ENCODE data around the gene RABL2A. TPM values are rescaled to one million over a fixed set of nuclear protein-coding genes. Genes with fewer than 3 reads are reported as not detected.
"Not testable (repeated sequence)": the region's sequence is repeated elsewhere in the genome, so short reads cannot be mapped to it uniquely, and the experiment has no call there.

Gene RABL2A
- total RNA-seq, 2 donors from 2014 or later: 14.7 to 29.2 TPM

DNA sequence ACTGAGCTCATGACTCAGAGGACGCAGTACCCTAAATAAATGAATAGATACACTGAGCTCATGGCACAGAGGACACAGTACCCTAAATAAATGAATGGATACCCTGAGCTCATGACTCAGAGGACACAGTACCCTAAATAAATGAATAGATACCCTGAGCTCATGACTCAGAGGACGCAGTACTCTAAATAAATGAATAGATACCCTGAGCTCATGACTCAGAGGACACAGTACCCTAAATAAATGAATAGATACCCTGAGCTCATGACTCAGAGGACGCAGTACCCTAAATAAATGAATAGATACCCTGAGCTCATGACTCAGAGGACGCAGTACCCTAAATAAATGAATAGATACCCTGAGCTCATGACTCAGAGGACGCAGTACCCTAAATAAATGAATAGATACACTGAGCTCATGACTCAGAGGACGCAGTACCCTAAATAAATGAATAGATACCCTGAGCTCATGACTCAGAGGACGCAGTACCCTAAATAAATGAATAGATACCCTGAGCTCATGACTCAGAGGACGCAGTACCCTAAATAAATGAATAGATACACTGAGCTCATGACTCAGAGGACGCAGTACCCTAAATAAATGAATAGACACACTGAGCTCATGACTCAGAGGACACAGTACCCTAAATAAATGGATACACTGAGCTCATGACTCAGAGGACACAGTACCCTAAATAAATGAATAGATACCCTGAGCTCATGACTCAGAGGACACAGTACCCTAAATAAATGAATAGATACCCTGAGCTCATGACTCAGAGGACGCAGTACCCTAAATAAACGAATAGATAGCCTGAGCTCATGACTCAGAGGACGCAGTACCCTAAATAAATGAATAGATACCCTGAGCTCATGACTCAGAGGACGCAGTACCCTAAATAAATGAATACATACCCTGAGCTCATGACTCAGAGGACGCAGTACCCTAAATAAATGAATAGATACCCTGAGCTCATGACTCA is 24.1 kb downstream of the RABL2A start:
- H3K4me1 ChIP-seq (replicated peaks); H3K27ac ChIP-seq; DNase-seq (ENCODE audit: low spot score); H3K36me3 ChIP-seq; H3K4me3 ChIP-seq; intact Hi-C loops (cut with DNase I); H3K9me3 ChIP-seq; H3K27me3 ChIP-seq (replicated peaks; ENCODE audit: insufficient read depth): not testable (repeated sequence)
- 96% methylated on average over 2 of the region's 14 CpGs for whole genome bisulfite sequencing

DNA sequence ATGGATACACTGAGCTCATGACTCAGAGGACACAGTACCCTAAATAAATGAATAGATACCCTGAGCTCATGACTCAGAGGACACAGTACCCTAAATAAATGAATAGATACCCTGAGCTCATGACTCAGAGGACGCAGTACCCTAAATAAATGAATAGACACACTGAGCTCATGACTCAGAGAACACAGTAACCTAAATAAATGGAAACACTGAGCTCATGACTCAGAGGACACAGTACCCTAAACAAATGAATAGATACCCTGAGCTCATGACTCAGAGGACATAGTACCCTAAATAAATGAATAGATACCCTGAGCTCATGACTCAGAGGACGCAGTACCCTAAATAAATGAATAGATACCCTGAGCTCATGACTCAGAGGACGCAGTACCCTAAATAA is 25.5 kb downstream of the RABL2A start:
- H3K36me3 ChIP-seq; intact Hi-C loops (cut with DNase I); H3K4me1 ChIP-seq (replicated peaks); H3K4me3 ChIP-seq; H3K27me3 ChIP-seq (replicated peaks; ENCODE audit: insufficient read depth); DNase-seq (ENCODE audit: low spot score); H3K27ac ChIP-seq; H3K9me3 ChIP-seq: not testable (repeated sequence)
- no CpG with 5 or more reads among the region's 3 CpGs for WGBS

DNA sequence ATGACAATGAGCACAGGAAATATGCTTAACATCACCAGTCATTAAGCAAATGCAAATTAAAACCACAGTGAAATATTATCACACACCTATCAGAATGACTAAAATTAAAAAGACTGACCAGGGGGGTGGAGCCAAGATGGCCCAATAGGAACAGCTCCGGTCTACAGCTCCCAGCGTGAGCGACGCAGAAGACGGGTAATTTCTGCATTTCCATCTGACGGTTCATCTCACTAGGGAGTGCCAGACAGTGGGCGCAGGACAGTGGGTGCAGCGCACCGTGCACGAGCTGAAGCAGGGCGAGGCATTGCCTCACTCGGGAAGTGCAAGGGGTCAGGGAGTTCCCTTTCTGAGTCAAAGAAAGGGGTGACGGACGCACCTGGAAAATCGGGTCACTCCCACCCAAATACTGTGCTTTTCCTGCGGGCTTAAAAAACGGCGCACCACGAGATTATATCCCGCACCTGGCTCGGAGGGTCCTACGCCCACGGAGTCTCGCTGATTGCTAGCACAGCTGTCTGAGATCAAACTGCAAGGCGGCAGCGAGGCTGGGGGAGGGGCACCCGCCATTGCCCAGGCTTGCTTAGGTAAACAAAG is 29.1 kb downstream of the RABL2A start:
- H3K9me3 ChIP-seq; intact Hi-C loops (cut with DNase I); H3K27ac ChIP-seq; H3K27me3 ChIP-seq (replicated peaks; ENCODE audit: insufficient read depth); H3K36me3 ChIP-seq; DNase-seq (ENCODE audit: low spot score); H3K4me3 ChIP-seq; H3K4me1 ChIP-seq (replicated peaks): not testable (repeated sequence)
- 72% methylated on average over 24 of the region's 27 CpGs for WGBS

GRCh38 chr2:113657735-113658134 is 30.7 kb downstream of the RABL2A start:
- H3K36me3 ChIP-seq; DNase-seq (ENCODE audit: low spot score); H3K27ac ChIP-seq; intact Hi-C loops (cut with DNase I); H3K4me1 ChIP-seq (replicated peaks); H3K27me3 ChIP-seq (replicated peaks; ENCODE audit: insufficient read depth); H3K9me3 ChIP-seq; H3K4me3 ChIP-seq: not testable (repeated sequence)
- 95% methylated on average over 17 of the region's 17 CpGs for WGBS

DNA sequence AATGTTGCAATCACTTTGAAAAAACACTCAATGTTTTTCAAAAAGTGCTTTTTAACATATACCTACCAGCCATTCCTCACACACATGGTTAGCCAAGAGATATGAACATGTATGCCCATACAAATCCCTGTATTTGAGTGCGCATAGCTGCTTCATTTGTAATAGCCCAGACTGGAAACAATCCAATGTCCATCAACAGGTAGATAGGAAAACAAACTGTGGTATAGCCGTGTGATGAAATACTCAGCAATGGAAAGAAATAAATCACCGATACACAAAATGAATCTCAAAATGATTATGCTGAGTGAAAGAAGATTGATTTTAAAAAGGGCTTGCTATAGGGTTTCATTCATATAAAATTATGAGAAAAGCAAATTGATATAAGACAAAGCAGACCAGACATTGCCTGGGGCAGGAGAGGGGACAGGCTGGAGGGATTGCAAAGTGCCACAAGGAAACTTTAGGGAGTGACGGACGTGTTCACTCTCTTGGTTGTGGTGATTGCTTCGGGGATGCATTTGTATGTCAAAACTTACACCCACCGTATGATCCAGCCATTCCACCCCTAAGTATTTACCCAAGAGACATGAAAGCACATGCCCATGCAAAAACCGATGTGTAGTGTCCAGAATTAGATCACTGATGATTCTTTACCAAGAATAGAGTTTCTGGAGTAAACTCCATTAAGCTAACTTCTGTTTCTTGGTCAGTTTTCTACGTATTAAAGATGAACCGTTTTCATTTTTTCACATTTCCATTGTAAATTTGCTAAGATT is 36.4 kb downstream of the RABL2A start:
- DNase-seq (ENCODE audit: low spot score); H3K27ac ChIP-seq; intact Hi-C loops (cut with DNase I); H3K9me3 ChIP-seq; H3K4me1 ChIP-seq (replicated peaks); H3K27me3 ChIP-seq (replicated peaks; ENCODE audit: insufficient read depth); H3K36me3 ChIP-seq; H3K4me3 ChIP-seq: not testable (repeated sequence)
- 66% methylated on average over 10 of the region's 10 CpGs for WGBS

- H3K4me3 ChIP-seq; H3K4me1 ChIP-seq (replicated peaks); DNase-seq (ENCODE audit: low spot score); H3K9me3 ChIP-seq; intact Hi-C loops (cut with DNase I); H3K27ac ChIP-seq; H3K27me3 ChIP-seq (replicated peaks; ENCODE audit: insufficient read depth); H3K36me3 ChIP-seq: not testable (repeated sequence)
- WGBS: 69% methylated on average over 6 of the region's 6 CpGs
Measured at GRCh38 chr2:113664761-113665533, 37.9 kb downstream of the RABL2A start.

DNA sequence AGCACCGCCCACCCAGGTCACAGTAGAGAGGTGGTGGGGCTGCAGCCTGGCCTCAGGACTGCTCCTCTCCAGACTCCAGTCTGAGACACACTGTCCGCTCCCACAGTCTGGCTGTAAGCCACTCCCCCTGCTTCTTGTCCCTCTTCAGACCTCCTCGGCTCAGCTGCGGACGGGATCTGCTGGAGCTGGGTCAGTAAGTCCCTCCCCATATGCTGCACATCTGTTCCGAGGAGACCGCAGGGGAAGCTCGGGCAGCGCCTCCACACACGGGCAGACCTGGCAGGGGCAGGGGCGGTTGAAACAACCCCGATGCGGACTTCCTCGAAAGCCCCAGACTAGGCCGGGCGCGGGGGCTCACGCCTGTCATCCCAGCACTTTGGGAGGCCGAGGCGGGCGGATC is 41.9 kb downstream of the RABL2A start:
- H3K27ac ChIP-seq; DNase-seq (ENCODE audit: low spot score); H3K27me3 ChIP-seq (replicated peaks; ENCODE audit: insufficient read depth); H3K4me3 ChIP-seq; H3K36me3 ChIP-seq; H3K9me3 ChIP-seq; H3K4me1 ChIP-seq (replicated peaks); intact Hi-C loops (cut with DNase I): not testable (repeated sequence)
- WGBS: 95% methylated on average over 21 of the region's 21 CpGs

DNA sequence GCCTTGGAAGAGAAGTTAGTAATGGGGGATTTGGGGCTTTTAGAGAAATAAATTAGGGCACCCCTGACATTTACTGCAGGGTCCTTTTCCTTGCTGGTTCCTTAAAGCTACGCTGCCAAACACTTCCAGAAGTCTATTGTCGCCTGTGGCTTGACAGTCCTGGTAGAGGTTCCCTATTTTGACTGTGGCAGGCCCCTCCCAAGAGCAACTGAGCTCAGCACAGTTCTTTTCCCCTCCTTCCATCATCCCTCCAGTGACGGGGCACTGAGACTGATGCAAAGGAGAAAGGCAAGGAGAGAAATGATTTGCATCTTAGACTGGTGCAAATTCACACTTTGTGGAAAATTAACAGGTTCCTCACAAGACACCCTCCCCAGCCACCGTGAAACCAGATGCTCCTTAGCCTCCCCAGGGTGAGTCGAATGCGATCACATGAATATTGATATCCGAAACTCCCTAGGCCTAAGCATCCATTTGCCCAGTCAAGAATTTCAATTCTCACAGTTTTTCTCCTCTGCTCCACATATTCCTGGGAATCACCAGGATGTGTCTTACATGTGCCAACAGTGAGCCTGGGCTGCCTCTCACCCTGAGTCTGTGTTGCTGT is 45.4 kb downstream of the RABL2A start:
- Histone ChIP-seq H3K4me1 (replicated peaks) (no peaks in the 10 kb centered on the region), H3K27ac (no peak overlapping the region), H3K27me3 (replicated peaks; ENCODE audit: insufficient read depth) (no peaks in the 10 kb centered on the region), H3K9me3 (no peaks in the 10 kb centered on the region), H3K36me3 (no peaks in the 10 kb centered on the region), H3K4me3 (no peak overlapping the region)
- TF ChIP-seq CTCF (IDR thresholded peaks at IDR 0.05): no peak
- TF ChIP-seq POLR2AphosphoS5 (IDR thresholded peaks at IDR 0.05): no peak
- no peak for TF ChIP-seq POLR2A (IDR thresholded peaks at IDR 0.05)
- intact Hi-C loops (cut with DNase I): no loop called here
- DNase-seq (ENCODE audit: low spot score): no peak
- 75% methylated on average over 7 of the region's 7 CpGs for WGBS

All from prostate gland (tissue), 2 donors.